Rectal smooth muscle tissue (tissue), 1 donor: Measurements from ENCODE around the gene SRGAP2B.
"Not testable (repeated sequence)": the region's sequence is repeated elsewhere in the genome, so short reads cannot be mapped to it uniquely, and the experiment has no call there.

Experiments
- H3K27ac ChIP-seq: one replicate; pipeline ENCODE4 v1.7.0; 2013; ENCODE audit warnings: low read depth, low read length, inconsistent platforms
- H3K27me3 ChIP-seq: one replicate; pipeline ENCODE4 v1.7.0; 2013; ENCODE audit warnings: low read length; ENCODE audit not compliant: control insufficient read depth, insufficient read depth
- H3K36me3 ChIP-seq: one replicate; pipeline ENCODE4 v1.7.0; 2013; ENCODE audit warnings: low read length; ENCODE audit not compliant: control insufficient read depth, insufficient read depth
- H3K4me1 ChIP-seq: one replicate; pipeline ENCODE4 v1.7.0; 2013; ENCODE audit warnings: low read length; ENCODE audit not compliant: control insufficient read depth, insufficient read depth
- H3K4me3 ChIP-seq: one replicate; pipeline ENCODE4 v1.7.0; 2013; ENCODE audit warnings: low read length
- H3K9ac ChIP-seq: one replicate; pipeline ENCODE4 v1.7.0; 2013; ENCODE audit warnings: low read length

The SRGAP2B gene

DNA sequence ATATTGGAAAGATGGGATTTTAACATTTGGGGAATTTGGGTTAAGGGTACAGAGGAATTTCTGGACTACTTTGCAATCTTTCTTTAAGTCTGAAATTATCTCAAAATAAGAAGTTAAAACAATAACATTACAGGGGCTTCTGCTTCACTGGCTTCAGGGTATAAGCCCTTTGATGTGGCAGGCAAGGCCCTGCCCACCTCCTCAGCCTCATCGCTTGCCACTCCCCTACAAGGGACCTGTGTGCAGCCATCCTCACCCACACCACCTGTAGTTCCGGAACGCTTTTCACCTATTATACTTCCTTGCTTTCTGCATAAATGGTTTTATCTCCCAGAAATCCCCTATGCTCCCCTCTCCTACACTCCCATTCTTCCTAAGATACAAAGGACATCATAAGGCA, 159.8 kb downstream of the SRGAP2B start:
- not testable (repeated sequence) for H3K27ac ChIP-seq, H3K4me1 ChIP-seq, H3K27me3 ChIP-seq, H3K9ac ChIP-seq, H3K4me3 ChIP-seq, H3K36me3 ChIP-seq

DNA sequence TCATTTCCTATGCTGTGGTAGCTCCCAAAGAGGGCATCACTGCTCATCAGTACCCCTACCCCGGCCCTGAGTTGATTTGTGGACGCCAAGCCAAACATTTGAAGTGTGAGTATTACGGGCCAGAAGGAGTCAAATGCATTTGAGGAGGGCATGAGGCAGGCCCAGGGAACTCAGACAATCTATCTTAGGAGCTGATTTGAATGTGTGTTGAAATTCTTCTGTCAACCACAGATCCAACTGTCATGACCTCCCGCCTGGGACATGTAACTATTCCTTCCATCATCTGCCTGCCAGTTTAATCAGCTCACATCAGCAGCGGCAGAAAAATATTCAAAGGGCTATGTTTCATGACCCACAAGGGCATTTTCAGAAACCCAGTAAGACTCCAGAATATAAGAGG, 162.1 kb downstream of the SRGAP2B start:
- H3K4me1 ChIP-seq, H3K27ac ChIP-seq, H3K27me3 ChIP-seq, H3K9ac ChIP-seq, H3K4me3 ChIP-seq, H3K36me3 ChIP-seq: not testable (repeated sequence)

- not testable (repeated sequence) for H3K36me3 ChIP-seq, H3K27ac ChIP-seq, H3K27me3 ChIP-seq, H3K9ac ChIP-seq, H3K4me1 ChIP-seq, H3K4me3 ChIP-seq
These were observed 163.0 kb downstream of the SRGAP2B start for GRCh38 chr1:144932153-144932552.

- not testable (repeated sequence) for H3K36me3 ChIP-seq, H3K4me3 ChIP-seq, H3K9ac ChIP-seq, H3K27me3 ChIP-seq, H3K27ac ChIP-seq, H3K4me1 ChIP-seq
These were observed 163.6 kb downstream of the SRGAP2B start for GRCh38 chr1:144931553-144931952.

DNA sequence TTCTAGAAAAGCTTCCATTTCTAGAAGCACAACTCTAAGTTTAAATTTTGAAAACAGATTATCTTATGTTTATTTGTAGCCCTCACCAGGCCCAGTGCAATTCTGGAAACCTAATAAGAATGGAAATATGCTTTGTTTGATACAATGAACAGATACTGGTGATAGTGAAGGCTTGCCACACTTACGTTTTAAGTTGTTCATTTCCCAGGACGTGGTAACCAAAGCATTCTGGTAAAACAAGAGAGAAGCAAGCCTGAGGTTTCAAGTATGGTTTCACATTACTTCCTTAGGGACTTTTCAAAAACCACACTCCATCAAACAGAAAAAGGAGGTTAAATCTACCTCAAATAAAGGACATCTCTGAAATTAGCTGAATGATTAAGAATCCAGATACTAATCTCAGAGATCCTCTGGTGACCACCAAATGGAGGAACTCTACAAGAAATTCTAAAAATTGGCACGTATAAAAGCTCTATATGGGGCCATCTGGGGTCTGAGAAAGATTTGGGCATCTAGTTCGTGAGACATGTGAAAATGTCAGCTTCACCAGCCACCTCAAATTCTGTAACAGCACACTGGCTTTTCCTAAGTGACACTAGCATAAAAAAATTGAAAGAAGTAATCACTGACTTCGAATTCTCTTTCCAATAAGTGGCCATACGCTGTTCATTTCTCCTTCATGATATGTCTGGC, 164.9 kb downstream of the SRGAP2B start:
- H3K9ac ChIP-seq, H3K27me3 ChIP-seq, H3K4me1 ChIP-seq, H3K27ac ChIP-seq, H3K36me3 ChIP-seq, H3K4me3 ChIP-seq: not testable (repeated sequence)

GRCh38 chr1:144927292-144927691, 167.8 kb downstream of the SRGAP2B start:
- H3K36me3 ChIP-seq, H3K9ac ChIP-seq, H3K27ac ChIP-seq, H3K4me3 ChIP-seq, H3K27me3 ChIP-seq, H3K4me1 ChIP-seq: not testable (repeated sequence)

- not testable (repeated sequence) for H3K27me3 ChIP-seq, H3K36me3 ChIP-seq, H3K4me1 ChIP-seq, H3K27ac ChIP-seq, H3K4me3 ChIP-seq, H3K9ac ChIP-seq
These were observed 171.5 kb downstream of the SRGAP2B start for GRCh38 chr1:144923640-144924039.

DNA sequence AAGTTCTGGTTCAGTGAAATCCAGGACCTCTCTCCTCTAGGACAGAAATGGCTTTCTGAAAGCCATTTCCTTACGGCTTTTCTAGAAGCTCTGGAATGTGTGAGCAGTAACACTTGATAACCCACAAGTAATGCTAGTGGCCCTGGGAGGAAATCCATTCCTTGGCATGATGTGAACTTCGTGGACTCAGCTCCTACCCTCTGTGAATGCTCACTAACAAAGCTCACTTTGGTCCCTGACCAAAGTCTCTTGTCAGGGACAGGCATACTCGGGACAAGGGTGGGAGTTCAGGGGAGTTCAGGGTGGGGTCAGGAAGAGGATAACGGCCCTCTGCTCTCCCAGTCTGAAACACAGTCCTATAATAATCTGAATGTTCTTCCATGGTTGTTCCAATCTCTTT, 172.3 kb downstream of the SRGAP2B start:
- H3K27ac ChIP-seq, H3K4me1 ChIP-seq, H3K9ac ChIP-seq, H3K27me3 ChIP-seq, H3K36me3 ChIP-seq, H3K4me3 ChIP-seq: not testable (repeated sequence)

DNA sequence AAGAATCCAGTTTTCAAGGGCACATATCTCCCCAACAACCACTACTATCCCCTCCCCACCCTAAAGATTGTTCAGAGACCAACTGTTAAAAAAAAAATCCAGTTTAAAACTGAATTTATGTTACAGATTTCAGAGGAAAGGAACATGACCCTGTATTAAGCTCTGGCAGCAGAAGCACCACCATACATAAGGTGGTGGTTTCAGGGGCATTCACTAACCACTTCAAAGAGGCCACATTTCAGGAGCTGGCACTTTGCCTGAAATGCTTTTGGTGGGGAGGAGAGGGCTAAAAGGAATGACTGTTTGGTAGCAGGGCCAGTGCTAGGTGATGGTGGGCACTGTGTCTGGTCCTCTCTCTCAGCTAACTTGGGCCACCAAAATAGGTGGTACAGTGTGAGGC, 176.0 kb downstream of the SRGAP2B start:
- not testable (repeated sequence) for H3K9ac ChIP-seq

GRCh38 chr1:144918027-144918603, 177.0 kb downstream of the SRGAP2B start:
- not testable (repeated sequence) for H3K27me3 ChIP-seq, H3K27ac ChIP-seq, H3K9ac ChIP-seq, H3K36me3 ChIP-seq, H3K4me1 ChIP-seq, H3K4me3 ChIP-seq

More for the DNA sequence above, 176.0 kb downstream of the SRGAP2B start:
- not testable (repeated sequence) for H3K36me3 ChIP-seq, H3K4me1 ChIP-seq, H3K27ac ChIP-seq, H3K27me3 ChIP-seq, H3K4me3 ChIP-seq

DNA sequence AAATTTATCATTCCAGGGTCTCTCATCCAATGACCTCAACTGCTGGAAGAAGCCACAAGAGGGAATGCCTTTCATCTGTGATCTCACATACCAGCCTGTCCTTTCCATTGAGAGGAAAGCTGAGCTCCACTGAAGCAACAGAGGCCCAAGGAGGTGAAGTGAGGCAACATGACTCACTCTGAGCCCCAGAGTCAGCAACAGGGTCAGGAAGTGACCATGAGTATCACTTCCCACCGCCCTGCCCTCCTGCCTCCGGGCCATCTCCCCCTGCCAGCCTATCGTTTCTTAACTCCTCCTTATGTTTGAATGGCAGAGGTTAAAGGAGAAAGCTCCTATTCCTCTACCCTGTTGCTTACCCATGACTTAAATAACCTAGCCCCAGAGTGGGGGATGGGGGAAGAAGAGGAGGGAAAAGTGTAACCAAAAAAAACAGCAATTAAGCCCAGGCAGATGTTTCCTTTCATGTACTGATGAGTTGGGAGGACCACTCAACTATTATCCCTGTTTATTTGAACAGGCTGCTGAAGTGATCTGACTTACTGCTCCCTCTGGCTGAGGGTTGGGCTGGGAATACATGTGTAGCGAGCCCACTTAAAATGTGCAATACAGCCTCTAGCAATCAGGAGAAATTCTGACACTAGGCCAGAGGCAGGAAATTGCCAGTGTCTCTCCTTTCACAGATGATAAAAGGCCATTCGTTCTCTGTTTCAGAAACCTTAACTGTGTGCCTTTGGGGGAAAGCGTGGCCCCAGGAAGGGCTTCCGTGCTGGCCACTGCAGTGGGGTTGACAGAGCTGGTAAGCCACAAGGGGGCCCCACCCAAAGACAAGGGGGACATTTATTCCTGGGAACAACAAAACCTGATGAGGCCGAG, 177.7 kb downstream of the SRGAP2B start:
- H3K27me3 ChIP-seq, H3K36me3 ChIP-seq, H3K9ac ChIP-seq, H3K27ac ChIP-seq, H3K4me3 ChIP-seq, H3K4me1 ChIP-seq: not testable (repeated sequence)

DNA sequence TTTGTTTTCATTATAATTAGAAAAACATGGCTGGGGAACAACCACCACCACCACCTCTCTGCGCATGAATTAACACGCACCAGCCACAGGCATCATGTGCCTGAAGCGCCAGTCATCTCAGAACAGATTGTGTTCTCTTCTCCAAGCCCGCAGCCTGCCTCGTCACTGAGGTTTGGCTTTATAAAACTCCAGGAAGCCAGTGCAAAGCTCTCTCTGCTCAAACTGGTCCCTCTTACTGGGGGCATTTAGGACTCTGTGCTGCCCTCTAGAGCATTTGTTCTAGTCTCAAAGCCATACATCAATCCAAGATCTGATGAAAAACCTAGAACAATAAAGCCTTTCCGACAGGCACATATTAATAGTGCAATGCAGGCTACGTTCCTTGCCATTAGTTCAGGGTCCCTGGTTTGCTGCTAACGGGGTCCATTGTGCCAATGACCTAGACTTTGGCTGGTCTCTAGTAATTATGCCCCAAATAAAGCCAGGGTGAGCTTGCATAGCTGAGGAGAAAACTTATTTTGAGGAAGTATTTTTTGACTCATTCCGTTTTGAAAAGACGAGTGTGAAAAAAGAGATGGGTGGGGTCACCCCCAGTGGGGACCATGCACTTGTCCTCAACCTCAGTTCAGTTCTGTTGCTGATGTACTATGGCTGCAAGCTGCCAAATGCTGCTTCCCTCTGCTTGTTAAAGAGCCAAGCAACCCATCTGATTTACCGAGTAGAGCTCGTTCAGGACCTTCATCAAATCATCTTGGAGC, 181.0 kb downstream of the SRGAP2B start:
- not testable (repeated sequence) for H3K36me3 ChIP-seq, H3K27me3 ChIP-seq, H3K4me3 ChIP-seq, H3K9ac ChIP-seq, H3K27ac ChIP-seq, H3K4me1 ChIP-seq
